CD14-positive monocyte (primary cell): ENCODE measurements around the gene ZNF577. TPM values are rescaled to one million over a fixed set of nuclear protein-coding genes. Genes with fewer than 3 reads are reported as not detected.

Experiments
- DNase-seq, 3 donors: peaks; one replicate each; pipeline ENCODE4 v3.0.0-alpha.2; 2011 to 2022
- H2AFZ ChIP-seq: 2 replicates; pipeline ENCODE4 v1.6.0; 2012; ENCODE audit warnings: mild to moderate bottlenecking, low read depth, low read length, inconsistent platforms; ENCODE audit not compliant: insufficient read depth, poor library complexity, severe bottlenecking
- H3K27ac ChIP-seq, 2 donors: 1 replicate in 1 of 2; 2 replicates in 1 of 2; pipeline ENCODE4 v1.5.1; 2012 to 2013; ENCODE audit warnings: low read length in 2 of 2, control low read depth in 1 of 2, inconsistent platforms in 1 of 2, low read depth in 1 of 2, mild to moderate bottlenecking in 1 of 2
- H3K27me3 ChIP-seq, 2 donors: one replicate each; pipeline versions ENCODE4 v1.6.0 to v1.6.1; 2011 to 2013; ENCODE audit warnings: low read length in 2 of 2; ENCODE audit not compliant: control insufficient read depth in 2 of 2, insufficient read depth in 2 of 2
- H3K36me3 ChIP-seq, 2 donors: replicated peaks in 1 of 2; 1 replicate in 1 of 2; 2 replicates in 1 of 2; pipeline versions ENCODE4 v1.5.1 to v1.6.1; 2012 to 2013; ENCODE audit warnings: low read length in 2 of 2, control low read depth in 1 of 2, inconsistent platforms in 1 of 2, mild to moderate bottlenecking in 1 of 2; ENCODE audit not compliant: insufficient read depth in 2 of 2, control insufficient read depth in 1 of 2
- H3K4me1 ChIP-seq, 2 donors: 1 replicate in 1 of 2; 2 replicates in 1 of 2; pipeline versions ENCODE4 v1.5.1 to v1.6.1; 2012 to 2013; ENCODE audit warnings: low read length in 2 of 2, control low read depth in 1 of 2, inconsistent platforms in 1 of 2, mild to moderate bottlenecking in 1 of 2, moderate library complexity in 1 of 2; ENCODE audit not compliant: insufficient read depth in 2 of 2, control insufficient read depth in 1 of 2
- H3K4me2 ChIP-seq: replicated peaks from 2 replicates; pipeline ENCODE3; 2012; ENCODE audit warnings: low read length, moderate library complexity, mild to moderate bottlenecking; ENCODE audit not compliant: poor library complexity, severe bottlenecking; ENCODE audit errors: extremely low read depth
- H3K4me3 ChIP-seq, 3 experiments: fragments of 200-600 bp in 1 of 3; sonication (generic) in 1 of 3; replicated peaks in 1 of 3; 1 replicate in 2 of 3; 2 replicates in 1 of 3; pipeline ENCODE4 v1.5.1; 2011 to 2013; ENCODE audit warnings: low read length in 3 of 3, mild to moderate bottlenecking in 3 of 3, control low read depth in 2 of 3, low read depth in 2 of 3, inconsistent platforms in 1 of 3, moderate library complexity in 1 of 3
- H3K79me2 ChIP-seq: 2 replicates; pipeline ENCODE4 v1.6.0; 2012; ENCODE audit warnings: mild to moderate bottlenecking, control low read depth, inconsistent platforms, low read length, moderate library complexity; ENCODE audit not compliant: insufficient read depth
- H3K9ac ChIP-seq: 2 replicates; pipeline ENCODE4 v1.6.0; 2017; ENCODE audit warnings: low read length, mild to moderate bottlenecking; ENCODE audit not compliant: insufficient read depth, poor library complexity, severe bottlenecking
- H3K9me3 ChIP-seq, 2 donors: replicated peaks in 1 of 2; 1 replicate in 1 of 2; 2 replicates in 1 of 2; pipeline versions ENCODE4 v1.5.1 to v1.6.1; 2012 to 2013; ENCODE audit warnings: low read length in 2 of 2, control low read depth in 1 of 2; ENCODE audit not compliant: control insufficient read depth in 1 of 2, insufficient read depth in 1 of 2
- H4K20me1 ChIP-seq: 2 replicates; pipeline ENCODE4 v1.6.0; 2012; ENCODE audit warnings: mild to moderate bottlenecking, low read length, control low read depth, moderate library complexity; ENCODE audit not compliant: insufficient read depth
- H3K27ac Mint-ChIP-seq, 7 donors: one replicate each; pipeline ENCODE4 v1.8.0; 2020; ENCODE audit warnings: mild to moderate bottlenecking in 7 of 7, mixed read lengths in 7 of 7, moderate library complexity in 6 of 7, inconsistent platforms in 2 of 7
- H3K27me3 Mint-ChIP-seq, 3 donors: one replicate each; pipeline ENCODE4 v1.8.0; 2021 to 2022; ENCODE audit warnings: low read depth in 3 of 3, mild to moderate bottlenecking in 3 of 3, mixed read lengths in 3 of 3, moderate library complexity in 3 of 3, inconsistent platforms in 1 of 3
- H3K36me3 Mint-ChIP-seq, 2 donors: one replicate each; pipeline ENCODE4 v1.8.0; 2020; ENCODE audit warnings: mixed read lengths in 2 of 2, inconsistent platforms in 1 of 2, mild to moderate bottlenecking in 1 of 2
- H3K4me1 Mint-ChIP-seq: one replicate; pipeline ENCODE4 v1.8.0; 2020; ENCODE audit warnings: mild to moderate bottlenecking, mixed read lengths
- H3K4me3 Mint-ChIP-seq, 2 donors: one replicate each; pipeline ENCODE4 v1.8.0; 2020; ENCODE audit warnings: mild to moderate bottlenecking in 2 of 2, mixed read lengths in 2 of 2, moderate library complexity in 1 of 2
- H3K9me3 Mint-ChIP-seq, 7 donors: one replicate each; pipeline ENCODE4 v1.8.0; 2020 to 2022; ENCODE audit warnings: mixed read lengths in 7 of 7, mild to moderate bottlenecking in 6 of 7, moderate library complexity in 6 of 7, inconsistent platforms in 2 of 7
- WGBS: methylation state at CpG from one replicate; pipeline ENCODE4 v1.1.5; 2013; ENCODE audit warnings: missing lambda C conversion rate; ENCODE audit not compliant: insufficient coverage; 5-methylcytosine and 5-hydroxymethylcytosine counted together
- intact Hi-C, 2 donors: fragments of 100-400 bp; cut with micrococcal nuclease; formaldehyde crosslinking; loops; one replicate each; pipeline versions ENCODE4 v1.15.0 to v1.15.1; 2023
- polyA plus RNA-seq, 3 donors: library from polyadenylated mRNA; depleted of rRNA in 1 of 3; unstranded in 2 of 3; stranded (reverse) in 1 of 3; fragments of 300-500 nt in 2 of 3; fragments of >200 nt in 1 of 3; fragmentation: Illumina TruSeq in 2 of 3; gene quantifications; 1 replicate in 2 of 3; 2 replicates in 1 of 3; pipeline ENCODE4 v1.2.3, GENCODE V29; 2012 to 2021
- TF ChIP-seq, protein P1 (sequence below): fragments of 200-600 bp; IDR thresholded peaks from one replicate; pipeline ENCODE4 v1.8.0; 2022; ENCODE audit warnings: antibody characterized with exemption, mild to moderate bottlenecking

ZNF577 gene
- polyA plus RNA-seq, 3 donors, result 1.5 to 8.5 (median 1.5) TPM

DNA sequence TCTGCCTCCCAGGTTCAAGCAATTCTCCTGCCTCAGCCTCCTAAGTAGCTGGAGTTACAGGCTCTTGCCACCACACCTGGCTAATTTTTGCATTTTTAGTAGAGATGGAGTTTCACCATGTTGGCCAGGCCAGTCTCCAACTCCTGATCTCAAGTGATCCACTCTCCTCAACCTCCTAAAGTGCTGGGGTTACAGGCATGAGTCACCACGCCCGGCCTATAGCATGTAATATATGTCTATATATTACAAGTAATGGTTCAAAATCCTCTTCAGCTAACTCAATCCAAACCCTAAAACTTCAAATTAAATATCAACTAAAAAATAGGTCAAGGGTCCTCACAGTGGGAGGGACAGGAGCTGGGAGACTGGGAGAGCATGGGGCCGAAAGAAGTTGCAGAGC lies 64.8 kb downstream of the ZNF577 start:
- H4K20me1 ChIP-seq, result no peaks in the 10 kb centered on the region
- H2AFZ ChIP-seq, result no peak overlapping the region
- peaks cover 0 to 3% of the 10 kb centered on the region in 2 donors for H3K9me3 ChIP-seq
- H3K4me2 ChIP-seq, result no peak overlapping the region
- peak overlapping the region; percentile 88 to 99 for H3K27ac ChIP-seq
- TF ChIP-seq, protein P1, sequence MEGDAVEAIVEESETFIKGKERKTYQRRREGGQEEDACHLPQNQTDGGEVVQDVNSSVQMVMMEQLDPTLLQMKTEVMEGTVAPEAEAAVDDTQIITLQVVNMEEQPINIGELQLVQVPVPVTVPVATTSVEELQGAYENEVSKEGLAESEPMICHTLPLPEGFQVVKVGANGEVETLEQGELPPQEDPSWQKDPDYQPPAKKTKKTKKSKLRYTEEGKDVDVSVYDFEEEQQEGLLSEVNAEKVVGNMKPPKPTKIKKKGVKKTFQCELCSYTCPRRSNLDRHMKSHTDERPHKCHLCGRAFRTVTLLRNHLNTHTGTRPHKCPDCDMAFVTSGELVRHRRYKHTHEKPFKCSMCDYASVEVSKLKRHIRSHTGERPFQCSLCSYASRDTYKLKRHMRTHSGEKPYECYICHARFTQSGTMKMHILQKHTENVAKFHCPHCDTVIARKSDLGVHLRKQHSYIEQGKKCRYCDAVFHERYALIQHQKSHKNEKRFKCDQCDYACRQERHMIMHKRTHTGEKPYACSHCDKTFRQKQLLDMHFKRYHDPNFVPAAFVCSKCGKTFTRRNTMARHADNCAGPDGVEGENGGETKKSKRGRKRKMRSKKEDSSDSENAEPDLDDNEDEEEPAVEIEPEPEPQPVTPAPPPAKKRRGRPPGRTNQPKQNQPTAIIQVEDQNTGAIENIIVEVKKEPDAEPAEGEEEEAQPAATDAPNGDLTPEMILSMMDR, result no peak
- H3K27me3 ChIP-seq, result no peaks in the 10 kb centered on the region
- Mint-ChIP-seq H3K4me3 (peak overlapping the region in 1 of 2 donors; percentile 24), H3K4me1 (peaks cover 79% of the 10 kb centered on the region), H3K27ac (peak overlapping the region; percentile 97 to 99 (median 98)), H3K36me3 (peaks cover 15 to 25% of the 10 kb centered on the region in 2 donors), H3K9me3 (peaks cover 2 to 21% (median 6%) of the 10 kb centered on the region in 7 donors), H3K27me3 (peaks cover 0 to 11% (median 2%) of the 10 kb centered on the region in 3 donors)
- no peaks in the 10 kb centered on the region for H3K79me2 ChIP-seq
- no peaks in the 10 kb centered on the region for H3K36me3 ChIP-seq
- H3K4me1 ChIP-seq, result peaks cover 77 to 79% of the 10 kb centered on the region in 2 donors
- peak overlapping the region in 1 of 3 experiments; percentile 41 for H3K4me3 ChIP-seq
- peak overlapping the region; percentile 67 for H3K9ac ChIP-seq
- intact Hi-C loops, result loop anchor here in 1 of 2 donors (5.0 to 10.0 kb wide), 2 partner anchors 156 to 398 kb away; no protein-coding TSS in a partner anchor
- peak; percentile 37 to 67 (median 54) for DNase-seq
- no CpG with 5 or more reads among the region's 3 CpGs for WGBS

- H4K20me1 ChIP-seq, result no peaks in the 10 kb centered on the region
- DNase-seq, result peak; percentile 92 to 98 (median 96)
- peak overlapping the region; percentile 67 for H3K9ac ChIP-seq
- no peaks in the 10 kb centered on the region for H3K36me3 ChIP-seq
- peak overlapping the region in 1 of 3 experiments; percentile 36 for H3K4me3 ChIP-seq
- Mint-ChIP-seq H3K9me3 (peaks cover 2 to 20% (median 5%) of the 10 kb centered on the region in 7 donors), H3K36me3 (peaks cover 15 to 25% of the 10 kb centered on the region in 2 donors), H3K4me3 (peak overlapping the region in 1 of 2 donors; percentile 8), H3K27me3 (peaks cover 0 to 8% (median 2%) of the 10 kb centered on the region in 3 donors), H3K27ac (peak overlapping the region; percentile 97 to 99 (median 98)), H3K4me1 (peaks cover 83% of the 10 kb centered on the region)
- no CpG with 5 or more reads among the region's 2 CpGs for WGBS
- H3K4me2 ChIP-seq, result peak overlapping the region; percentile 37
- H3K27me3 ChIP-seq, result no peaks in the 10 kb centered on the region
- intact Hi-C loops, result loop anchor here in 1 of 2 donors (5.0 to 10.0 kb wide), 2 partner anchors 155 to 398 kb away; no protein-coding TSS in a partner anchor
- peaks cover 83 to 85% of the 10 kb centered on the region in 2 donors for H3K4me1 ChIP-seq
- H2AFZ ChIP-seq, result no peak overlapping the region
- peak overlapping the region; percentile 88 to 99 for H3K27ac ChIP-seq
- peaks cover 0 to 3% of the 10 kb centered on the region in 2 donors for H3K9me3 ChIP-seq
- H3K79me2 ChIP-seq, result no peaks in the 10 kb centered on the region
- TF ChIP-seq, protein P1, result no peak
Measured at GRCh38 chr19:51822325-51822724, 65.4 kb downstream of the ZNF577 start.
